Dermis microvascular lymphatic vessel endothelial cell (primary cell): ENCODE measurements around the gene EPHB6. TPM values are rescaled to one million over a fixed set of nuclear protein-coding genes. Genes with fewer than 3 reads are reported as not detected.
A peak's percentile ranks its signal among the peaks of the same experiment; 100 is the strongest.

Experiments
- DNase-seq, 2 donors: peaks; one replicate each; pipeline versions ENCODE4 v3.0.0 to v3.0.0-alpha.2; 2010; ENCODE audit warnings: low read depth in 2 of 2
- total RNA-seq: library from RNA; depleted of rRNA; stranded (reverse); fragments of >200 nt; gene quantifications from 2 replicates; pipeline ENCODE4 v1.2.1, GENCODE V29; 2014

EPHB6 gene
- total RNA-seq, 1 donor from 2014 or later, result under 0.01 TPM

DNA sequence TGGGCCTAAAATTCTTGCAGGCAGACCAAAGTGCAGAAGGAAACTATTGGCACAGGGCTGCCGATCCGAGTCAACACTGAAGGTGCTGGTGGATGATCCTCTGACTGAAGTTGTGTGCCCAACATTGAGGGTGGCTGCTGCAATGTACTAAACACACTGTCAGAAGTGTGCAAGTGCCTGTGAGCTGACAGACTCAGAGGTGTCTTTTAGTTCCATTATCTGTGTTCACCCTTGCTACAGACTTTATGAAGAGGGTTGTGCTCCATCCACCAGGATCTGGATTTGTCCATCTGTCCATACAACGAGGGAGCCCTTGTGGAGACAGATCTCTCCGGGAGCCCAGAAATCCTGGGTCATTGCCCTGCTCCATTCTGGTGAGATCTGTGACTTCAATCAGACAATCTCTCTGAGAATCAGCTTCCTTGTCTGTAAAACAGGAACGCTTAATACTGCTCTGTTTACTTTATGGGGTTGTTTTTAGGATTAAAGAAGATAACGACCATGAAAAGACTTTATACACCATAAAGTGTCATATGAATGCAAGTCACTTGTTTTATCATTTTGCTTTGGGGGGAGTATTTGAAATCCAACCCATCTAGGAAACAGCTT is 40.2 kb downstream of the EPHB6 start:
- no peak for DNase-seq

DNA sequence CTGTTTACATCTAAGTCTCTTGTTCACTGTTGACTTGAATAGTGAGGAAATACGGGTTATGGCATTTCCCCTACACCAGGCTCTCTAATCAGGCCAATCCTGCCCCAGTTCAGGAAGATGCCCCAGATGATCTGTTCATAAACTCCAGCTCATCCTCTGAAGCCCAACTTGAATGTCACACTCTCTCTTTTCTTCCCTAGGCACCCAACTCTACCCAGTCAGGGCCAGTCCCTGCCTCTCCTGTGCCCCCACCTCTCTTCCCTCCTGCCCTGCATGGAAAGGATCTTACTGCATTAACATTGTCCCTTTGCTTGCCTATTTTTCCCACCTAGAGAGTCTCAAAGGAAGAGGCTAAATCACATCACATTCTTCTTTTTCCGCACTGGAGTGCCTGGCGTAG is 41.3 kb downstream of the EPHB6 start:
- DNase-seq, result no peak

DNA sequence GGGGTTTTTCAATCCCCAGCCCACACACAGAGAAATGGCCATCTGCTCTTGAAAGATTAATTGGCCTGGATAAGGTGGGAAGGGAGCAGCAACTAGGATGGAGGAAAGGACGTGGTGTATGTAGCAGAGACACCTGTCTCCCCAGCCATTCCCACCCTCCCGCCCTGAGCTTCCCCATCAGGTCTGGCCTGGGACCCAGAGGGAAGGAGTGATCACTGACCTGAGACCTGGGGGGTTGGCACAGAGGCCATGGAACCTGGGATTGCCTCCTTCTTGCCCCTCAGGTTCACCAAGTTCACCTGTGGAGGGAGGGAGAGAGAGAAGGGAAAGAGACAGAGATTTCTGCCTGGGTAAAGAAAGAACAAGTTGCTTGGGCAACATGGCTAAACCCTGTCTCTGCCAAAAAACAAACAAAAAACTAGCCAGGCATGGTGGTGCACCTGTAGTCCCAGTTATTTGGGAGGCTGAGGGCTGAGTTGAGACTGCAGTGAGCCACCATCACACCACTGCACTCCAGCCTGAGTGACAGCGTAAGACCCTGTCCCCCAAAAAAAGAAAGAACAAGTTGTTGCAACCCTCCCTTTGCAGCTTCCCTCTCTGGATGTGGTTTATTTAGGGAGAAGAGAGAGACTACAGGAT is 42.0 kb downstream of the EPHB6 start:
- DNase-seq, result no peak

DNA sequence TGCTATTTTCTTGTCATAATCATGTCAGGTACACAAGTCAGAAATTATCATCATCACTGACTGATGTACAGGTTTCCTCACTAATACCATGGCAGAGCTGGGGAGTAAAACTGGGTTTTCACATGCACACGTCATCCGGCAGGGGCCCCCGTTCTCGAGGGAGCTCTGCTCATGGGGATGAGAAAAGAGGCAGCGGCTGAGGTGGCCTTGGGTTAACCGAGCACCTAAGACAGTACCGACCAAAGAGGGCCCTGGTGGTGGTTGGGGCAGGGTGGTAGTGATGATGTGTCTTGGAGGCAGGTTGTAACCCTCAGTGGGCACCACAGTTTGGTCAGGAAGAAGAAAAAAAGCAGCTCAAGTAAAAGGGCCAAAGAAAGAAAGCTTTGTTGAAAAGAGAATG is 42.8 kb downstream of the EPHB6 start:
- DNase-seq, result no peak

DNA sequence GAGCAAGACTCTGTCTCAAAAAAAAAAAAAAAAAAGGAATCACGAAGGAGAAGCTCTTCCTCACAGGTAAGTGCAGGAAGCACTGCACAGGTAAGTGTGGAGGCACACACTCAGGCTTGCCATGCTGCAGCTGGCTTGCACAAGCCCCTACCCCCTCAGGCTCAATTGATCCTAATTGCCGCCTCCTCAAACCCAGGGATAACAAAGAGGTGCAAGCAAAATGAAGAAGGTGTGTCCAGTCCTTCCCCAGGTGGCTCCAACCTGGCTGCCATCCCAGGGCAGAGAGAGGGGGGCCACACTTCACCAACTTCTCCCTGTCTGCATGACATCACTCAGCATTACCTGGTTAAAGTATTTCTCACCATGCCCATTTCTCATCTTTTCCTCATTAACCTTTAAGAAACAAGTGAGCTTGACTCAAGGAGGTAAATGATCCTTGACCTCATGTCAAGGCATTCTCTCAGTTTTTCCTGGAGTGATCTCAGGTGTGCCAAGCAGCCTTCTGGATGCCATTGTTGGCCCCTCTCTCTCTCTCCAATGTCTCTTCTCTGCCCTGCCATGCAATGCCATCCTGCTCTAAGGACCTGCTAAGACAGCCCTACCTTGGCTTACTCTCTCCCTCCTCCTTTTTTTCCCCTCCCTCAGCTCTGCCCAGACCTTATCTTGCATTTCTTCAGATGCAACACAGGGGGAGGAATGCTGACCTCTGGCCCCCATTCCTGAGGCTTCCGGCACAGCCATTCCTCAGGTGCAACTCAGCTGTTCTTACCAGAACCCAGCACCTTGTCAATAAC is 43.7 kb downstream of the EPHB6 start:
- DNase-seq, result no peak

DNA sequence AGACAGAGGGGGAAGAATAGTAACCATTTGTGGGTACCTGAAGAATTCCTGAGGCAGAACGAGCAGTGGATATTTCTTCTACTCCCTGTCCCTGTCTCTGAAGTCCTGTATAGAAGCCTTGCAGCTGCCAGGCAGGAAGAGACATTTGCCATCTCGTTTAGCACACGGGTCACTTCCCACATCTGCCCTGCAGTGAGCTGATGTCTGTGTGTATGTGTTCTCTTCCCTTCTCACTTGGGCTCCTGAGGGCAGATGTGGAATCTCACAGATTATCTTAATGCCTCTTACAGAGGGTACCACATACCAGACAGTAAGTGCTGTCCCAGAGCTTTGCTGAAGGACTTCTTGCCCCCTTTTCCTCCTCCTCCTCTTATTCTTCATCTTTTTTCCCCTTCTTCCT is 44.8 kb downstream of the EPHB6 start:
- DNase-seq, result no peak

DNA sequence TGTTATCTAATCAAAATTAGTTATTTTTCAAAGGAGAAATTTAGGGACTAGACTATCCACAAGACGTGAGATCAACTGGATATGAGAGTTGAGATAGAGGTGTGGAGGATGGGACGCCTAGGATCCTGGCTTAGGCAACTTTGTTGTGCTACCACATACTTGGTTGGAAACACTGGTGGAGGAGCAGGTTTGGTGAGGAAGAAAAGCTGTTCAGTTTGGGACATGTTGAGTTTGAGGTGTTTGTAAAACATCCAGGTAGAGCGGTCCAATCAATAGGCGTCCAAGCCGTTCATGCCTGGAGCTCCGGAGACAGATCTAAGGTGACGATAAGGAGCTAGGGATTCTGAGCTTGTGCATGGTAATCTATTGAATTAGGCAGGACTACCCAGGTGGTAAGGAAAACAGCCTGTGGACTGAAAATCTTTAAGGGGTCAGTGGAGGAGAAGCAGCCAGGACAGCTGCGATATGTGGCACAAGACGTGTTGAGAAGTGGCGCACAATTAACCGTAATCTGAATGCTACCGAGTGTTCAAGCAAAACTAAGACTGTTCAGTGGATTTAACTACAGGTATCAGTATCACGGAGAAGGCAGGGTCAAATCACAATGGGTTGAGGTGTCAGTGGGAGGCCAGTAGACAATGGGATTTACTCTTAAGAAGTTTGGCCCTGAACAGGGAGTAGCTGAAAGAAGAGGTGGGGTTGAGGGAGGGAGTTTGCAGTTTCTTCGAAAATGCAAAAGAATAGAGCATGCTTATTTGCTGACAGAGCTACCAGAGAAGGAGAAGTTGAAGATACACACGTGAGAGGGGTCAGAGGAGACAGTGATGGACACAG is 46.8 kb downstream of the EPHB6 start:
- no peak for DNase-seq

DNA sequence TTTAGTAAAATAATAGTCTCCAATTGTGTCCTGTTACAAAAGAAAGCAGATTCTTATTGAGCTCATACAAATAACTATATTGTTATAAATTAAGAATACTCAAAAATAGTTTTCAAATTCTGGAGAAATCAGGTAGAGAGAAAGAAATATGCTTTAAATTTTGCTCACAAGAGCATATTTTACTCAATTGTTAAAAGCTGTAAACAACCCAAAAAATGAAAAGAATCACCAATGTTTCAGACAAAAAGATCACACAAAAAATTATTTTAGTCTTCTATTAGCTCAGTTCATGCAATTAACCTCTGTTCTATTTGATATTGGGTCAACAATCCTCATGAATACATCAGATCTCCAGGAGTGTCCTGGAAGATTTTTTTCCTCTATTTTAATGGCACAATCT is 49.3 kb downstream of the EPHB6 start:
- no peak for DNase-seq

DNA sequence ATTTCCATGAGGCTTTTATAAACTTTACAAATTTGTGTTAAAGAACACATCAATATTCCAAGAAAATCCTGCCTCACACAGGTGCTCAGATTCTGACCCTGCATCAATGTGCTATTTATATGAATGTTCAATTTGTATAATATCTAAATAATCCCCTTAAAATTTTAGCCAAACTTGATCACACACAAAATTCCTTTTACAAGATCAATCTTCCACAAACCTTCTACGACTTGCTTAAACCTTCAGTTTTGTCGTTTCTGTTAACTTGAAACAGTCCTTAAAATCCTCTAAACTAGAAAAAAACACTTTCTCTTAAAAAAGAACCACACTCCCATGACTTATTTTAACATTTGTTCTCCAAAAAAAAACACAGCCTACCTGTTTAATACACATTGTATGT is 50.9 kb downstream of the EPHB6 start:
- DNase-seq, result no peak

DNA sequence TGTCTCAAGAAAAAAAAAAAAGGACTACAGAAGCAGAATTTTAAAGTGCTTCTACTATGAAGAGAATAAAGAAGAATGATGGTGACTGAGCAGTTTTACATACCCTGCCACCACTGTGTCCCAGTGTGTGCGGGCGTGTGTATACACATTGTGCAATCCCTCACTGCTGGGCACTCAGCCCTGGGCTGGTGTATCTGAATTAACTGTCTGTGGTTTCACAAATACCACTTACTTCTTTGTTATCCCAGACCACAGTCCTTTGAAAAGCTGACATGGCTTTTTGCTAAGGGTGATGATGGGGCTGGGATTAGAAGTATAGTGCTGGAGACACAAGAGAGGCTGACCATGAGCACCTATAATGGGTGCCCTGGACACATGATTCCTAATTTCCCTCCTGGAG is 51.8 kb downstream of the EPHB6 start:
- no peak for DNase-seq

DNA sequence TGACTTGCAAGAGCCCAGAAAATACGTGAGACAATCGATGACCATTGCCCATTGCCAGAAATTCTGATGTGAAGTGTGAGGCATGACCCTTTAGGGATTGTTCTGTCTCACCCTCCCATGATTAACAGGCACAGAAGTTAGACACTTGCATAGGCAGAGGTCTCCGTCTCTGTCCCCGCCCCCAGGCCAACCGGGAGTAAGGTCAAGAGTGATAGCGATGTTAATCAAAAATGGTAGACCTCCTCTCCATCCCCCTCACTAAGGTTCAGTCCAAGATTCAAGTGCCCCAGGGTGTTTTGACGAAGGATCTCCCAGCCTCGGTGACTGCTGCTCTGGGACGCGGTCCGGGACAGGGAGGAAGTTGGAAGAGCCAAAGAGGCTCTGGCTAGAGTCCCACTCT is 53.4 kb downstream of the EPHB6 start:
- no peak for DNase-seq

DNA sequence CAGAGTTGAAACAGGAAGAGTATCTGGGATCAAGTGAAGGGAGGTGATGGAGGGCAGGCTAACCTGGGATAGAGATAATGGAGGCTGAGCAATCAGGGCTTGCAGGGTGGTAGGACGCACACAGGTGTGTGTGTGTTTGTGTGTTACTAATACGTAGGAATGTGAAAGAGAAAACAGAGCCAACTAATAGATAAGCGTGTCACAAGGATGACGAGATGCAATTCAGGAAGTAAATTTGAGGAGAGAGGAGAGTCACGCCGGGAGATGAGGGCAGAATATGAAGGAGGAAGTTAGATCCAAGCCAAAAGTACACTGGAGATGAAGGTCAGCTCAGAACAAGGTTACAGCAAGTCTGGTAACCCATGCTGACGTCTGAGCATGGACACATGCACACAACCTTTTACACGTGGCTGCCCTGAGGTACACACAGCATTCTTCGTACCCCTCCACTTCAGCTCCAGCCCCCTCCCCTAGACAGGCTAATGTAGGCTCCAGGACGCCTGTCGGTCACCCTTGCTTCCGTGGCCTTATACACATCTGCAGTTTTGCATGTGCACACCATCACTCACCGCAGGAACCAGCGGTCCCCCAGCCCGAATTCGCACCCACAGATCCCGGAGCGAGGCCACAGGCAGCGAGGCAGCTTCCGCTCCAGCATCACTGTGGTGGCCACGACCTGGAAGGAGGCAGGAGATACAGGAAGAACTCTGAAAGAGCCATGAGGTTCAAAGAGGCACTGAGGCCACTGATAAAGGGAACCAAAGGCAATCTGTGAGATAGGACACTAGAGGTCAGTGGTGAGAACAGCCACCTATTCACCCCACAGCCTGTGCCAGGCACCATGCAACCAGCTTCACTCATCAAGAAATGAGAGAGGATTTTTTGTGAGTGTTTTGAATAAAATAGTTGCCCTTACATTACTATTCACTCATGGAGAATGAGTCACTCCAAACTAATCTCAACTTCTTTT is 54.3 kb downstream of the EPHB6 start:
- DNase-seq, result no peak

DNA sequence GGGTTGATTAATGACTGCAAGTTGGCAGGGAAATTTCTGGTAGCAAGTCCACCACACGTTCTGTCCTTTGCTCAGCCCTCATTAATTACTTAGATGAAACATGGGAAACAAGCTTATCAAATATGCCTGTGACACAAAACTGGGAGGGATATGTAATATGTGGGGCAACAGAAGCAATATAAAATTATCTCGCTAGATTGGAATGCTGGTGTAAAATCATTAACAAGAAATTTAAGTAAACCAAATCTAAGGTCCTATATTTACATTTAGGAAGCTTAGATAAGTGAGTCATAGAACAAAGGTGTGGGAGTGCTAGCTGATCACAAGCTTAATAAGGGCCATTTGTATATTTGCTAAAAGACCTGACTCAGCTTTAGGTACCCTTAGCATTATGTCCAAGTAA is 55.2 kb downstream of the EPHB6 start:
- no peak for DNase-seq

DNA sequence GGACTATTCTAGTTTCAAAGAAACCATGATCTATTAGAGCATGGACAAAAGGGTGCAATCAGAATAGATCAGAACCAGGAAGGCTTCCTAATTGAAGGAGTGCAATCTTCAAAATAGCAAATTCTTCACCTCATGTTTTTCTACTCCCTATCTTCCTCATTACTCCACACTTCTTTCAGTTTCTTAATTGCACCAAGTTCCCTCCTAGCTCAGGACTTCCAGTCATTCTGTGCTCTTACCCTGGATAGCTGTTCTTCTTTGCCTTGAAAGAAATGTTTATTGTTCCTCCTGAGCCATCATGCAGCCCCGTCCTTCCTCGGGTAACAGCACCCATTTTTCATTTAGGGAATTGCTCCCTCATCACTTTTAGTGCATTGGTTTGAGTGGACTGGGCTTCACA is 55.6 kb downstream of the EPHB6 start:
- no peak for DNase-seq

DNA sequence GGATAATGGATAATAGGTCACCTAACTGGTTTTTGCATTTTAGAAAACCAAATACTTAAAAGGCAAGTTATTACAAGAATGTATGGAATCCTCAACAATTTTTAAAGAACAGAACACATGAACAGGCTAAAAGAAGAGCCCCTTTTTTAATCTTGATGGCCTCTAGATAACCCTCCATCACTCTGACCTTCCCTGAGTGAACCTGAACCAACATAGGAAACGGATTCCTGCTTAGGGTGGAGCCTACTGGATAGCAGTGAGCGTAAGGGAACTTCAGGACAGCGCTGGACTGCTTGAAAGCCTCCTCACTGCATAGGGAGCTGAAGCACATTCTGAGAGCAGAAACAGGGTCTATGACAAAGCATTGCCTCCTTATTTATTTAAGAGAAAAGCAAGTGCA is 58.2 kb downstream of the EPHB6 start:
- DNase-seq, result no peak

DNA sequence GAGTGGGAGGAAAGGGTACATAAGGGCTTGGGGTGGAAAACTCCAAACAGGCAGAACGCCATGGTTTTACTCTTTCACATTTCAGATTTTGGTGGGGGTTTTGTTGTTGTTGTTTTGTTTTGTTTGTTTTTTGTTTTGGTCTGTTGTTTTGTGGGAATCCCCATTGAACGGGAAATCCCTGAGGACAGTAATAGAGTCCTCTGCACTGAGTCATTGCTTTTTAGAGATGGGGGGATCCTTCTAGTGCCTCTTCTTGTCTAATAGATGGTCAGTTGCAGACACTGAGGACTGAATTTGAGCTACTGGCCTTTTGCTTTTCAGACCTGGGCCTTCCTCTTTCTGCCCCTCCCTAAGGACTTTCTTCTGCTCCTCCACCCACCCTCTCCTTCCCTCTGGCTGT is 58.7 kb downstream of the EPHB6 start:
- DNase-seq, result no peak

DNA sequence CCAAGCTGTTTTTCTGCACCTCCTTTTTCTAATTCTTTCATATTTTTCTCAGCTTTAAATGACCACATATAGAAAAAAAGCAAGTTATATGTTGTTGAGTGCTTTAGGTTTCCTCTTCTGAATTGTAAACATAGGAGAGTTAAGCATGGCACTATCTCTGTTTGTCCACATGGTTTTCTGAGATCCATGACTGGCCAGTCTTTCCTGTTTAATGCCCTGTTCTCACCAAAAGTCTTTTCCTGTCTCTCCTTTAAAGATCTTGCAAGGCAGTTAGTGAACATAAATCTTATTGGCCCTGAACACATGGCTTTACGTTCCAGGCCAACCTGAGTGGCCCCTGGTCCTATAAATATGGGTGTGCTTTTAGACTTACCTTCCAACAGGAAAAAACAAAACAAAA is 59.2 kb downstream of the EPHB6 start:
- DNase-seq, result peak in 1 of 2 donors; percentile 26

DNA sequence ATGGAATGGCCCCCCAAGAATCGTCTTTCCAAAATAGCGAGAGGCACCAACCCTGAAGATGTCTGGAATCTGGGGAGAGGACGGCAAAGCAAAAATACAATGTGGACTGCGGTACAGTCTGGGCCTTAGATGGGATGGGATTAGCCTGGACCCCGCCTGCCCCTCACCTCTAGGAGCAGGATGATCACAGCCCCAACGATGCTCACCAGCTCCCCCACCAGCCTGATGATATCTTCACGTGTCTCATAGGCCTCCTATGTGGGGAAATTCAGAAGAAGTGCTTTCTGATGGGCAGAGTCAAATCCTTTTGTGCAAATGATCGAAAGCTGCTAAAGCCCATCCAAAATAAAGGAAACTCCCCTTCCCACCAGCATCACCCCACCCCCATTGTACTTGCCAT is 60.4 kb downstream of the EPHB6 start:
- no peak for DNase-seq

DNA sequence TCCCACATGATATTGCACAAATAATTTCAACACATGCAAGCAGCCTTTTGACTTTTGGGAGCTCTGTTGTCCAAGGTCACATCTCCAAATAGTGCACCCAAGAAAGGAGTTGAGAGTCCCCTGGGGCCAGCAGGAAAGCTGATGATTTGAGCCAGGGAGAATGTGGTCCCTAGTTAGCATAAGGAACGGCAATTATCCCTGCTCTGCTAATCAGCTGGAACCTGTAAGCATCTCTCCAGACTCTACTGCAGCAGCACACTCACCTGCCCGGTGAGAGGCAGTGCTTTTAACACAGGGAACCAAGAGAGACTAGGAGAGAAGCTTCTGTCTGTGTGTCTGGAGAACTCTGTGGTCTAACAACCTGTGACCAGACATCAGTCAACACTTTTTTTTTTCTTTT is 61.6 kb downstream of the EPHB6 start:
- no peak for DNase-seq

DNA sequence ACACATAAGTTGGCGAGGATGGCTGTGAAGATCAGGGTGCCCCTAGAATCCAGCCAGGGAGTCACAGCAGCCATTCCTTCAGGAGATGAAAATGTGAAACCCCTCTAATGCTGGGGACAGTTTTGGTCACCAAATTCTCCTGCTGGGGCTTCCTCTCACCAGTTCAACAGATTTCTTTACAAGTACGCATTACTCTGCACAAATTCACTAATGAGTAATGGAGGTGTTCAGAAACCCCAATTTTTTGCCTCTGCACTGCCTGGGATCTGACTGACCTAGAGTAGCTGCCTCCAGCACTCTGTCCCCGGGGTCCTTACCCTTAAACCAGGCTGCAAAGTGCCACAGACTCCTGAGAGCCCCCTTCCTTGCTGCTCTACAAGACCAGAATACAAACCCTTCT is 62.6 kb downstream of the EPHB6 start:
- no peak for DNase-seq

DNA sequence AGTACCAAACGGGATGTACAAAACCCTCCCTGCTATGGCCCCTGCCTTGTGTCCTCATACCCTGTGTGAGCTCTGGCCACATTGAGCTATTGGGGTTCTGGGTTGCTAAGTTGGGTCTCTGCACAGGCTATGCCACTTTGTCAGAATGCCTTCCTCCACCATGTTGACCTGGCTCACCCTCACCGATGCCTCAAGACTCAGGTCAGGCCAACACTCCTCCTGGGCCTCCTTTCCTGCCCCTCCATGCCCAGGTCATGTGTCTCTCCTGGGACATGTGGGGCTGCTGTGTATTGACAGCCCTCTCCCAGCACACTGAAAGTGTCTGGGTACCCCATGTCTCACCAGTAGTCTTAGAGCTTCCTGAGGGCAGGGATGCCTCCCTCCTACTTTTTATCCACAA is 64.0 kb downstream of the EPHB6 start:
- no peak for DNase-seq
